Esophagus squamous epithelium (tissue), 4 donors: ENCODE measurements around the gene IDNK.

Experiments used
- CTCF ChIP-seq, 6 experiments: fragments of 450-650 bp in 4 of 6; fragments of 200-600 bp in 2 of 6; sonication (generic) in 2 of 6; IDR thresholded peaks; one replicate each; pipeline ENCODE4 v1.5.1; 2016 to 2019; ENCODE audit warnings: antibody characterized with exemption in 6 of 6, mild to moderate bottlenecking in 4 of 6, moderate library complexity in 4 of 6
- POLR2A ChIP-seq, 4 donors: fragments of 450-650 bp; IDR thresholded peaks; one replicate each; pipeline ENCODE4 v1.6.1; 2017; ENCODE audit warnings: antibody characterized with exemption in 4 of 4, mild to moderate bottlenecking in 4 of 4, moderate library complexity in 3 of 4

- TF ChIP-seq CTCF (IDR thresholded peaks at IDR 0.05): no peak
- no peak for TF ChIP-seq POLR2A (IDR thresholded peaks at IDR 0.05)
Measured at GRCh38 chr9:83651558-83651957, 28.6 kb downstream of the IDNK start.
